SIG-M5 treated with dmso at 0.1 percent for 504 hours (cell line): ENCODE results near the gene AKAP12.
A peak's percentile ranks its signal among the peaks of the same experiment; 100 is the strongest.

Experiments used
- DNase-seq: peaks from one replicate; lab custom pipeline; 2025; ENCODE audit not compliant: unreplicated experiment; lab: John Stamatoyannopoulos, UW

AKAP12 gene, protein sequence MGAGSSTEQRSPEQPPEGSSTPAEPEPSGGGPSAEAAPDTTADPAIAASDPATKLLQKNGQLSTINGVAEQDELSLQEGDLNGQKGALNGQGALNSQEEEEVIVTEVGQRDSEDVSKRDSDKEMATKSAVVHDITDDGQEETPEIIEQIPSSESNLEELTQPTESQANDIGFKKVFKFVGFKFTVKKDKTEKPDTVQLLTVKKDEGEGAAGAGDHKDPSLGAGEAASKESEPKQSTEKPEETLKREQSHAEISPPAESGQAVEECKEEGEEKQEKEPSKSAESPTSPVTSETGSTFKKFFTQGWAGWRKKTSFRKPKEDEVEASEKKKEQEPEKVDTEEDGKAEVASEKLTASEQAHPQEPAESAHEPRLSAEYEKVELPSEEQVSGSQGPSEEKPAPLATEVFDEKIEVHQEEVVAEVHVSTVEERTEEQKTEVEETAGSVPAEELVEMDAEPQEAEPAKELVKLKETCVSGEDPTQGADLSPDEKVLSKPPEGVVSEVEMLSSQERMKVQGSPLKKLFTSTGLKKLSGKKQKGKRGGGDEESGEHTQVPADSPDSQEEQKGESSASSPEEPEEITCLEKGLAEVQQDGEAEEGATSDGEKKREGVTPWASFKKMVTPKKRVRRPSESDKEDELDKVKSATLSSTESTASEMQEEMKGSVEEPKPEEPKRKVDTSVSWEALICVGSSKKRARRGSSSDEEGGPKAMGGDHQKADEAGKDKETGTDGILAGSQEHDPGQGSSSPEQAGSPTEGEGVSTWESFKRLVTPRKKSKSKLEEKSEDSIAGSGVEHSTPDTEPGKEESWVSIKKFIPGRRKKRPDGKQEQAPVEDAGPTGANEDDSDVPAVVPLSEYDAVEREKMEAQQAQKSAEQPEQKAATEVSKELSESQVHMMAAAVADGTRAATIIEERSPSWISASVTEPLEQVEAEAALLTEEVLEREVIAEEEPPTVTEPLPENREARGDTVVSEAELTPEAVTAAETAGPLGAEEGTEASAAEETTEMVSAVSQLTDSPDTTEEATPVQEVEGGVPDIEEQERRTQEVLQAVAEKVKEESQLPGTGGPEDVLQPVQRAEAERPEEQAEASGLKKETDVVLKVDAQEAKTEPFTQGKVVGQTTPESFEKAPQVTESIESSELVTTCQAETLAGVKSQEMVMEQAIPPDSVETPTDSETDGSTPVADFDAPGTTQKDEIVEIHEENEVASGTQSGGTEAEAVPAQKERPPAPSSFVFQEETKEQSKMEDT (N-terminal part only)

DNA sequence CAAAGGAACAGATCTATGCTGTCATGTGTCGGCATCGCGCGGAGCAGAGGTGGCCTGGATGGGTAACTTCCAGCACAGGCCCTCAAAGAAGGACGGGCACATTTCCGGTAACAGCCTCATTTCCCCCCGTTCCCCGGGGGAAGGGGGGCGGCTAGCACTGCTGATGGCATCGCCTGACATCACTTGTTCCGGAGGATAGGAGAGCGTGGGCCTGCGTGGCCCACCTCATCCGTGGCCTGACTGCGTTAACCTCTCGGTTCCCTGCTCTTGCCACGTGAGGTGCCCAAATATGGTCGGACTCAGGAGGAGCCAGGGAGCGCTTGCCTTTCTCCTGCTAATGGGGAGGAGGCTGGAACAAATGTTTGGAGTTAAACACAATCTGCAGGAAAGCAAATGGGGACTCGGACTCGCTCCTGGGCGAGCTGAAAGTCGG is at the start of gene AKAP12:
Gene AKAP12 (plus strand): TSS at position 365 of the 433 bp plus-strand sequence. CDS start 596 bp downstream, outside the sequence.
- DNase-seq = no peak

DNA sequence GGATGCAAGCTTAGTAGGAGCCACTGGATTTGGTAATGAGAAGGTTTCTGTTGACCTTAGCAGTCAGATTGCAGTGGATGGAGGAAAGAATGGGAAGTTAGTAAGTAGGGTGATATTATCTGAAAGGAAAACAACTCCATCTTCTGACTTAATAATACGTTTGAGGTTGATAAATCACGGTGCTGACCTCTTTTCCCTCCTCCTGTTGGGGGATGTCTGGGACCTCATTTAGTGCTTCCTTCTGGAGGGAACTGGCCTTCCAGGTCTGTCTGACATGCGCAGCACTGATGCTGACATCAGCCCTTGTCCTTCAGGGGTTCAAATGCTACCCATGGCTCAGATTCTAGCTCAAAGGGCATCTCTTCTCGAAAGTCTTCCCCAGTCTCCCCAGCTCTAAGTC is 48.2 kb upstream of the AKAP12 start:
- DNase-seq = no peak

DNA sequence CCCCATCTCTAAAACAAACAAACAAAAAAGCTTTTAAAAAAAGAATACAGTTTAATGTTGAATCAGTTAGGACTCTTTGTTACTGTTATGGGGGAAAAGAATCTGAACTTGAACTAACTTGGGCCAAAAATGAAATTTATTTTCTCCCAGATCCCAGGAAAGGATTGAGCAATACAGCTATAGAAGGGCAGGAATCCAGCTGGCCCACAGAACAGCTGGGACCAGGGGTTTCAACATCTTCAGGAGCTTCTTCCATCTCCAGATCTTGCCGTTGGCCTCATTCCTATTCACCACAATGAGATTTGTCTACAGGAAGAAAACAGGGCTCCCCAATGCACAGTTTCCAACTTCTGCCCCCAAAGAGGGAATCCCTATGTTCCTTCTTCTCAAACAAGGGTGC is 43.2 kb upstream of the AKAP12 start:
- DNase-seq = no peak

DNA sequence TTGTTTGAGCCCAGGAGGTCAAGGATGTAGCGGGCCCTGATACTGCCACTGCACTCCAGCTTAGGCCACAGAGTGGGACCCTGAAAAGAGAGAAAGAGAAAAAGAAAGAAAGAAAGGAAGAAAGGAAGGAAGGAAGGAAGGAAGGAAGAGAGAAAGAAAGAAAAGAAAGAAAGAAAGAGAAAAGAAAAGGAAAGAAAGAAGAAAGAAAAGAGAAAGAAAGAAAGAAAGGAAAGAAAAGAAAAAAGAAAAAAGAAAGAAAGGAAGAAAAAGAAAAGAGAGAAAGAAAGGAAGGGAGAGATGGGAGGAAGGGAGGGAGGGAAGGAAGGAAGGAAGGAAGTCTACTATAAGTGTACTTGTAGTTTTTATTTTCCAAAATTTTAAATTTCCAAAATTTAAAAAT is 42.2 kb upstream of the AKAP12 start:
- DNase-seq = no peak

DNA sequence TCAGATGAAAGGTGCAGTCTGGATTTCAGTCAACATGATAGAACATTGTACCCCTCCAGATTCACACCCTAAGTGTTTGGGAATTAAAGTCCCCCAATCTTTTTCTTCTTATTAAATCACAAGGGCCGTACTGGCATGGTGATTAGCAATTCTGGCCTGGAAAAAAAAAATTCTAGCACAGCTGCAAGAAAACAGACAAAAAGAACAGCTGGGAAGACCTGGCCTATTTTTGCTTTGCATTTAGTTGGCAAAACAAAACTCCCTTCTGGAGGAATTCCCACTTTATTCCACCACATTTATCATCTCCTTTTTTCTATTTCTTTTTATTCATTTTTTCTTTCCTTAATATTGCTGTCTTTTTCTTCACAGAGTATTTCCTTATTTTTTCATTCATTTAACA is 39.8 kb upstream of the AKAP12 start:
- DNase-seq = no peak

DNA sequence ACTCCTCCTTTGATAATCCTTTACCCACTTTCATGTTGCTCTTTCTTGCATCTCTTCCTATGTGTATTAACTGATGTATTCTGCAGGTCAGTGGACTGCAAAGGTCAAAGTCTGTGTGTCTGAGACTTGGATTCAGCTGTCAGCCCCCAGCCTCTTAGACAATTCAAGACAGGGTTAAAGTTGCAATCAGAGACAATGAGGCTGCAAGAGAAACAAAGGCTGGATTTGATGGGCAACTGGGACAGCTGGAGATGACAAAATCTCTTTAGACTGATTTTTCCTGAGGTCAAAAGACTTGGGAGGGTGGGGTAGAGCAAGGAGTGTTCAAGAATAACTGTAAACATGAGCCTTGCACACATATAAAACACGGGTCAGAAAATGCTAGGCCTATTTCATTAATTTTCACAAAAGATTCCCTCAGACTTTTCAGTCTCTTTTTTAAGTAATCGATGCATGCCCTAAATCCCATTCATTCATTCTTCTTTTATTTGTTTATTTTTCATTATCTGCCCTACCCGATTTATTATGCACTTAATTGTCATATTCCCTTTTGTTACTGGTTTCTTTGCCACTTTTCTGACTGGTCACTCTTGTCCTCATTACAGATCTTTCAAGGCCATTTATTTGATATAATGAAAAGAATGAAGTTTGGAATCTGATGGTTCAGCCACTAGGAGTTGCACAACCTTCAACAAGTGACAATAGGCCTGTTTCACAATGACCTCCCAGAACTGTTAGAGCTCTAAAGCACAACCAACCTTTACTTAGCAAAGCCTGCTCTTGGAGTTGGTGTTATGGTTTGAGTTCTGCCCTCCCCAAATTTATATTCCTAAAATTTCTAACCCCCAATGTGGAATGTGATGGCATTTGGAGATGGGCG is 33.8 kb upstream of the AKAP12 start:
- DNase-seq = peak; percentile 1

DNA sequence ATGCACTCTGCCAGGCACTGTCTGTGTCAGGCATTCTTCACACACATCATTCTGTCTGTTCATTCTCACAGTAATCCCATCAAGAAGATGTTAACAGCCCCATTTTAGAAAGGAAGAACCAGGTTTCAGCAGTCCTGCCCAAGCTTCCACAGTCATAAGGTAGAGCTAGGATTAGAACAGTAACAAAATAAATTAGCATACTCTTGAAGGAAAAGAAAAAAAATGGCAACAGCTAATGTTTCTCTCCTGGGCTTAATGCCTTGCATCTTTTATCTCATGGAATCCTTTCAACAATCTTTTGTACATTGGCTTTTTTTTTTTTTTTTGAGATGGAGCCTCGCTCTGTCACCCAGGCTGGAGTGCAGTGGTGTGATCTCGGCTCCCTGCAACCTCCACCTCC is 32.1 kb upstream of the AKAP12 start:
- DNase-seq = no peak

DNA sequence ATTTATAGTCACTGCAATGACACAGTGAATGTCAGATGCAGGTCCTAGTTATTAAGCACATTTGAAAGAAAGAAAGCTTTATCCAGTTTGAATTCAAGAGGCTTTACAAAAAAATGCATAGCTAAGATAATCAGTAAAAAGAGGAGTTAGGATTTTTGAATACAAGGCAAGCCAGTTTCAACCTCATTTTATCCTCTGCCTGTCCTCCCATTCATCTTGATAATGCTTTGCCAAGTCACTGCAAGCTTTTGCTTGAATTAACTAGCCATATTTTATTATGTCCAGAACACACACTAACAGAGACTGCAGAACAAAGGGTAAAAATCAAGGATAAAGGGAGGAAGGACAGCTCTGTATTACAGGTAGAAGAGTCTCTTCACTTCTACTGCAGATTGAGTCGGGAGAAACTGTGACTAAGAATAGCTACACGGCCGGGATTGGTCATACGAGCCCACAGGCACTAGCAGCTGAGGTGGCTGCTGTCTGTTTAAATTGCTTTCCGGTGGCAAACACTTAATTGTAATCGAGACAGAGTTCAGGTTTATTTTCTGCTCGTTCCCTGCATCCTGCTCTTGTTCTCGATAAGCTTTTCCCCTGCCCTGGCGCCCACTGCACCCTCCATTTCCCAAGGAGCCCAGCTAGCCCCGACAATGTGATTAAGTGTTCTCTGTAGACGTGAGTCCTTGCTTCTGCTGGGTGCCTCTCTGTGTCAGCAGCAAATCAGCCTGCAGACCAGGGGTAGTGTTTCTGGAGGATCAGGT is 30.5 kb upstream of the AKAP12 start:
- DNase-seq = no peak

DNA sequence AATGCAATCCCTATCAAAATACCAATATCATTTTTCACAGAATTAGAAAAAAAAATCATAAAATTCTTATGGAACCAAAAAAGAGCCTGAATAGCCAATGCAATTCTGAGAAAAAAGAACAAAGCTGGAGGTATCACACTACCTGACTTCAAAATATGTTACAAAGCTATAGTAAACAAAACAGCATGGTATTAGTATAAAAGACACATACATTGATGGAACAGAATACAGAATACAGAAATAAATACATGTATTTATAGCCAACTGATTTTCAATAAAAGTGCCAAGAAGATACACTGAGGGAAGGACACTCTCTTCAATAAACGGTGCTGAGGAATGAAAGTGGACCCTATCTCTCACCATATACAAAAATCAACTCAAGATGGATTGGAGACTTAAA is 28.7 kb upstream of the AKAP12 start:
- no peak for DNase-seq

DNA sequence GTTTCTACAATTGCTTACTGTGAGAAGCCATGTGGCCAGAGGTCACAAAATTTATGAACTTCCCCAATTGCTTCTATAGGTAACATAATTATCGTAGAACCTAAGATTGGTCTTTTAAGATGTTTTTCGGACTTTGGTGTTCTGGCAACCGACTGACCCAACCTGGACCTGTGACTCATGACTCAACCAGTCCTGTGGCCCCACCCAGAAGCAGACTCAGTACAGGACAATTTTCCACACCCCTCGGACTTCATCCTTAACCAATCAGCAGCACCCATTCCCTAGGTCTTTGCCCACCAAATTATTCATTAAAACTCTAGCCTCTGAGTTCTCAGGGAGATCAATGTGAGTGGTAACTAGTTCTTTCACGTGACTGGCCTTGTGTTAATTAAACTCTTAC is 26.4 kb upstream of the AKAP12 start:
- DNase-seq = no peak

DNA sequence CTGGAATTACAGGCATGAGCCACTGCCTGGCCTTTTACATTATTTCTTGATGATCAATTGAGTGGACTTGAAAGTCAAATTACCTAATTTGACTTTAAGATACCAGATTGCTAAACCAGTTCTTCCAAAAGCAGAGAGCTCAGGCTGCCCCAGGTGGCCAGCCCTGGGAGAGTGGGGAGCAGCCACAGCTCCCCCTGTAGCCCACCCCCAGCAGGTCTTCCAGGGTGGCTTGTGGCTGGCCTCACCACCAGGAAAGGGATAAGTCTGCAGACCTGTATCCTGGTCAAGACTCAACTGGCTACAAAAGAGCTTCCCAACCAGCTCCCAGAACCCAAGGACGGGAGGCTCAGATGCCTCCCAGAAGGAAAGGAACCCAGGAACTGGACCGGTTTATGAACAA is 23.8 kb upstream of the AKAP12 start:
- DNase-seq = no peak

DNA sequence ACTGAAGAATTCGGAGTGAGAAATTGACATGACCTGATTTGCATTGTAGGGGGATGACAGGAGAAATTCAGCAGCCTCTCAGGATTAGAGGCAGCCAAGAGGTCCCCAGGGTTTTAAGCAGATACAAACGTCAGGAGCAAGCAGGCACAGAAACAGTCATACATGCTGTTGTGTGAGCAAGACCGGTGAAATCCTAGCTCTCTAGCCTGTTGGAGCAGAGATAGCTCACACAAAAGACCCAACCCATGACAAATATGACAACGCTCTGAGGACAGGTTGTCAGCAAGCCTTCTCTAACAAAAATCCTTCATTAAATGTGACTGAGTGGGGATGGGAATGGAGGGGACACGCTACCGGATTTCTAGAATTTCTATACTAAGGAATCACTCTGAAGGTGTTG is 23.0 kb upstream of the AKAP12 start:
- no peak for DNase-seq

DNA sequence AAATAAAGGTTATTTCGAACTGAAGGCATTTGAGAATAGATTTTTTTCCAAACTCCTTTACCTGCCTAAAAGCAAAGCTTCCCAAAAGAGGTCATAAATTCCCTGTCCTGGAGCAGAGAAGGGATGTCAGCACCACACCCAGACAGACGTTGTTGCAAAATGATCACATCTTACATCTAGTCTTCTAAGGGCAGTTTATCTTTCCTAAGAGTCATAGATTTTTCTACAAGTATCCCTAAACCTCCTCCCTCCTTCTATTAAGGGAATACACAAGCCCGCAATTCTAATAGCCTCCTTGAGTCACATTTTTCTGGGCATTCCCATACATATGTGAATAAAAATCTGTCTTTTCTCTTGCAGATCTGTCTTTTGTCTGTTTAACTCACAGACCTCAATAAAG is 20.6 kb upstream of the AKAP12 start:
- DNase-seq = no peak

DNA sequence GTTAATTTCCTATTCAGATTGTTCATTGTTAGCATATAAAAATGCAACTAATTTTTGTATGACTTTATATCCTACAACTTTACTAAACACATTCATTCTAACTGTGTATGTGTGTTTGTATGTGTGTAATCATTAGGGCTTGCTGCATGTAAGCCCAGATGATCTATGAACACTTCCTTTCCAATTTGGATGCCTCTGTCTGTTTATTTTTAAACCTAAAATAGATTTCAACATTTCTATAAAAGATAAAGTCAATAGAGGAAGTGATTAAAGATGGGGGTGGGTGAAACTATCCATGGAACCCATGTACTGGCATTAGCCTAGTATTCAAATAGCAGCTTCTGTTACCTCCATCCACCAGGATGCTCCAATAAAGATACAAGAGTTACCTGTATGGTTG is 15.7 kb upstream of the AKAP12 start:
- DNase-seq = no peak

DNA sequence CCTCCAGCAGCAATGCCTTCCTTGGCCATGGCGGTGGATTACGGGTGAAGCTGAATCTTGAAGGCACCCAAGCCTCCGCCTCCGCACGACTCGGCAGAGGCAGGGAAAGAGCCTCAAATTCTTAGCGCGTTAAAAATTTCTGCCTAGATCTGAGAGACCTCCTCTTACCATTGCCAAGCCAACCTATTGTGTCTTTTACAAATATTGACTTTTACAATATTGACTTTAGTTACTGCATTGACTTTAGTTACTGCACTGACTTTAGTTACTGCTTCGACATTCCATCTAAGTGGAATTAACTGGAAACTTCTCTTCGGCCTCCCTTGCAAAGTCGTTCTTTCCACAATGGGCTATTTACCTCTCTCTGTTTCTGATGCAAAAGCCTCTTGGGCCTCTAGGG is 13.8 kb upstream of the AKAP12 start:
- no peak for DNase-seq

DNA sequence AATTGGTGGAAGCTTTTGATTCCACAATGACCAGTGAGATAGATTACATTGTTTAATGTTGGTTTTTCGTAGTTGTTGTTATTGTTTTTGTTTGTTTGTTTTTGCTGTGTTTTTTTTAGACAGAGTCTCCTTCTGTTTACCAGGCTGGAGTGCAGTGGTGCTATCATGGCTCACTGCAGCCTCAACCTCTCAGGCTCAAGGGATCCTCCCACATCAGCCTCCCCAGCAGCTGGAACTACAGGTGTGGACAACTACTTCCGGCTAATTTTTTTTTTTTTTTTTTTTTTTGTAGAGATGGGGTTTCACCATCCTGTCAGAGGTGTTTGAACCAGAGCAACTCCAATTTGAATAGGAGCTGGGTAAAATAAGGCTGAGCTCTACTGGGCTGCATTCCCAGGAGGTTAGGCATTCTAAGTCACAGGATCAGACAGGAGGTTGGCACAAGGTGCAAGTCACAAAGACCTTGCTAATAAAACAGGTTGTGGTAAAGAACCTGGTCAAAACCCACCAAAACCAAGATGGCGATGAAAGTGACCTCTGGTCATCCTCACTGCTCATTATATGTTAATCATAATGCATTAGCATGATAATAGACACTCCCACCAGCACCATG is 10.9 kb upstream of the AKAP12 start:
- no peak for DNase-seq

DNA sequence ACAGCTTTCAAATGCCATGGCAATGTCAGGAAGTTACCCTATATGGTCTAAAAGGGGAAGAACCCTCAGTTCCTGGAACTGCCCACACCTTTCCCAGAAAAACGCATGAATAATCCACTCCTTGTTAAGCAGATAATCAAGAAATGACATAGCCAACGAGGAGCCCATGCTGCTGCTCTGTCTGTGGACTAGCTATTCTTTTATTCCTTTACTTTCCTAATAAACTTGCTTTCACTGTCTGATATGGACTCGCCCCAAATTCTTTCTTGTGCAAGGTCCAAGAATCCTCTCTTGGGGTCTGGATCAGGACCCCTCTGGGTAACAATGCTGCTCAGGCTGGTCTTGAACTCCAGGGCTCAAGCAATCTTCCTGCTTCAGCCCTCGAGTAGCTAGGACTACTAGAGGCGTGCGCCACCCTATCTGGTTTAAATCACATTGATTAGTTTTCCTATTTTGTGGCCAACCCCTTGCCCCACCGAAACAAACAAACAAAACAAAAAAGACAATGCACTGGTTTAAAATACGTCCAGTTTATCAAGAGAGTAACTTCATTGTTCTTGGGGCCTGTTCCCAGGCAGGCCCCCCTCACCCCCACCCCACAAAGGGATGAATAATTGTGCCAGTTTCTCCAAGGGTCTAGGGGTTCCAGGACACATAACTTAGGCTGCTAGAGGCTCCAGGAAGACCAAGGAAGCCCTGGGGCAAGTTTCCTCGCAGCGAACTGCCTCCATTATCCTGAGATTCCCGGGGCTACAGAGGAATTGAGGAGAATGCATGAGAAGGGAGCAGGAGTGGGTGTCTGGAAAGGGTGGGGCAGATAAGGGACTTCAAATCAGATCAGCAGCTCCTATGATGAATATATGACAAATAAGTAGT is 10.1 kb upstream of the AKAP12 start:
- DNase-seq = no peak

DNA sequence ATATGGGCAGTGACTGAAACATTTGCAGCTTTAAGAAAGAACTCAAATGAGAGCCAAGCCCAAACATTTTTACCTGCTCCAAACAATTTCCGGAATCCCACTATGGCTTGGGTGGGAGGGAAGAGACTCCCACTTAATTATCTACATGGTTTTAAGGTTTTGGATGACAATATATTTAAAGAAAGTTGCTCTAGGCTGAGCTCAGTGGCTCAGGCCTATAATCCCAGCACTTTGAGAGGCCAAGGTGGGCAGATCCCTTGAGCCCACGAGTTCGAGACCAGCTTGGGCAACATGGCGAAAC is 9.5 kb upstream of the AKAP12 start:
- no peak for DNase-seq

DNA sequence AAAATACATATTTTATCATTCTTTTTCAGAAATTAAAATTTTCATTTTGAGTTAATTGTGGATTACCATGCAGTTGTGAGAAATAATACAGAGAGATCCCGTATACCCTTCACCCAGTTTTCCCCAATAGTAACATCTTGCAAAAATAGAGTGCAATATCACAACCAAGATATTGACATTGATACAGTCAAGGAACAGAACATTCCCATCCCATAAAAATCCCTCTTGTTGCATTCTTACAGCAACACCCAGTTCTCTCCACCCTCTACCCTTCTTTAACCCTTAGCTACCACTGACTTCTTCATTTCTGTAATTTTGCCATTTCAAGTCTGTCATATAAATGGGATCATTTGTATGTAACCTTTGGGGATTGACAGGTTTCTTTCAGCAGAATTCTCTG is 6.9 kb upstream of the AKAP12 start:
- DNase-seq = no peak
